GM19043 (cell line): ENCODE data around the gene RANBP9.

Experiments used
- ATAC-seq: cut with Tn5 transposase; IDR thresholded peaks from one replicate; pipeline ENCODE4 v1.9.1; 2021; ENCODE audit warnings: low read depth; ENCODE audit not compliant: unreplicated experiment

RANBP9 gene

DNA sequence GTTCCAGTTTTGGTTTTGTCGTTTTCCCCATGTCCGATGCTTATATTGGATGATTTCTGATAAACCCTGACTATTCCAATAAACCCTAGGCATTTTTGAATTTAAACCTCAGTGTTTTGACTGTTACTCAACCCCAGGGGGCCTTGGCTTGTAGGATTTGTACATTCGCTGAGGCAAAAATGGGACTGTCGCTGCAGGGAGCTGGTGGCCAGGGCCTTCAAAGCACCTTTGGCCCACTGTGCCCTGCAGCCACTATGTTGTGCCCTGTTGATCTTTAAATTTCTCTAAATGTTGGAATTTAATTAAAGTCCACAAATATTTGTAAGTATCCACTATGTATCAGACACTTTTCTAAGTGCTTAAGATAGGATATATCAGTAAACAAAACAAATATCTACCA lies 106.0 kb downstream of the RANBP9 start:
- ATAC-seq, result no peak

DNA sequence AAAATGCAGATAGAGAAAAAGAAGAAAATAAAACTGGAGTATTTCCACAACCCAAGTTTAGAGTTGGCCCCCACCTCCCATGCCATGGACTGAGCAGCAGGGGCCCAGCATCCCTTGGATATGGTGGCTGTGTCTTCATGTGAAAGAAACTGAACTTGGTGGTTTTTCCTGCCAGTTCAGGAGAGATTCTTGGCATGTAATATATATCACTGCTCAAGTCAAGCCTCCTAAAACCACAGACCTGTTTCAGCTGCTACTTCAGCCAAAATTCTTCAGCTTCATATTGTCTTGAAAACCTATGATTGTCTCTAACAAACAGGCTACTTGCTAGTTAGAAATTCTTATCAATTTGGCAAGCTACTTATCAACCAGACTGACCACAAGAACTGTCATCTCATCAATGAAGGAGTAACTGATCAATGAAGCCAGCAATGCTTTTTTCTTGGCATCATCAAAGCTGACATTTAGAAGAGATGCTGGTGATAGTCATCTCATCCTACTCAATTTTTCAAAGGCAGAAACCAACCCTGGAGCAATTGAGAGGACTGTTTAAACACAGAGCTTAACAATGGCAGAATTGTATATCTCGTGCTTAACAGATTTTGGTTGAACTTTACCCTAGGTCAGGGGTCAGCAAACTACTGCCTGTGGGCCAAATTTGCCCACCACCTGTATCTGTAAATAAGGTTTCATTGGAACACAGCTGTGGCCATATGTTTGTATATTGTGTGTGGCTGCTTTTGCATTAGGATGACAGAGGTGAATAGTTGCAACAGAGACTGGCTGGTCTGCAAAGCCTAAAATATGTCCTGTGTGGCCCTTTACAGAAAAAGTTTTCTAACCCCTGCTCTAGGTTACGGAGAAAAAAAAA lies 106.9 kb downstream of the RANBP9 start:
- no peak for ATAC-seq

DNA sequence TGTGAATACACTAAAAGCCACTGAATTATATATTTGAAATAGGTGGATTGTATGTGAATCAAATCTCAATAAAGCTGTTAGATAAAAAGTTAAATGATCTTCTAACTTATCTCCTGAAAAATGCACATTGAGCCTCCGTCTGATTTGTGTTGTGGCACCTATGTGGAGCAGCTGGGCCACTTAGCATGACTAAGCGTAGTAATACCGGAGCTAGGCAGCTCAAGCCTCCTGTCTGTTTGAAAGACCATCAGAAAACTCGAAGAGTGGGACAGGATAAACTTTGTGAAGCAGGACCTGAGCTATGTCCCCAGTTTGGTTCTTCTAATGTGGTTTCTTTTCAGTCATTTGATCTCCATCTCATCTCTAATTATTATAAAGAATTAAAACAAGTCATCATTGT lies 107.5 kb downstream of the RANBP9 start:
- no peak for ATAC-seq

DNA sequence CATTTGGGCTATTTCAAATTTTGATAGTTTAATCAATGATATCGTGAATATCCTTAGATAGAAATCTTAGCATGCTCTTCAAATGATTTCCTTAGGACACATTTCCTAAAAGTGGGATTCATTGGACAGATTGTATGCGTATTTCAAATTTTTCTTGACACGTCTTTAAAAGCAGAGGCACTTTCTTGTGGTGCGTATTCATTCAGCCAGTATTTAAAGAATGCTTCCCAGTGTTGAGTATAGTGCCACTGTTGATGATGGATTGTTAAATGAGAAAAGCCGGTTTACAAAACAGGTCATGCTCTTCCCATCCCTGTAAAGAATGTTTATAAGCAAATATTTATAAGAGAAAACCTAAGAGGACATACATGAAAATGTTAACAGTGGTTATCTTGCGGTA lies 111.6 kb downstream of the RANBP9 start:
- no peak for ATAC-seq

DNA sequence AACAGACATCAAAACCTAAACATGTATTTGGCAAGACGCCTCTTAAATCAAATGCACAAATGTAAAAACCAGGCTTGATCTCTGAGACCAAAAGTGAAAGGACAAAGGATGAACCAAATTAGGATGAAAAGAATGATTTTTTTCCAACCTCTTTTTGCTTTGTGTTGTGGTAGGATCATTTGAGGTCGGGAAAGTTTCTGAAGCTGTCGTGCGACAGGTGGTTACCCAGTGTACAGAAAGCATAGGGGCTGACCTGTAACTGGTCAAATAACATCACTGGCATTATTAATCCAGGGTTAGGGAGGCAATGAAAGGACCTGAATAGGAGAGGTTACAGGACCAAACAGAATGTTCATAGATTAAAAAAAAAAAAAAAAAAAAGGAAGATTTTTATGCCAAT lies 114.6 kb downstream of the RANBP9 start:
- ATAC-seq, result no peak

DNA sequence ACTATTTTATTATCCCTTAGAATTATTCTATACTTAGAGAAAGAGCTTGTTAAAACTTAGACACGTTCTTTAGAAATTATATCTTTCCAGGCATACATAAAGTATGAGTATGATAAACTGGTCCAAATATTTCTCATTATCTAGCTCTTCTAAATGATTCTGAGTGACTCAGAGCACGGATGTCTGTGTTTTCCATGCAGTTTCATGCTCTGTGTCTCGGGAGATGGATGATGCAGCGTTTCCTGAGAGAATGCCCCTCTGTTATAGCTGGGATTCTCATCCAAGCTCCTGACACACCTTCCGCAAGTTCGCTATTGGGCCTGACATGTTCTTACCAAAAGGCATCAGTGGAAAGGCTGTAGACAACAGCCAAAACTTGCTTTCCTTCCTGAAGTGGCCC lies 117.9 kb downstream of the RANBP9 start:
- no peak for ATAC-seq

DNA sequence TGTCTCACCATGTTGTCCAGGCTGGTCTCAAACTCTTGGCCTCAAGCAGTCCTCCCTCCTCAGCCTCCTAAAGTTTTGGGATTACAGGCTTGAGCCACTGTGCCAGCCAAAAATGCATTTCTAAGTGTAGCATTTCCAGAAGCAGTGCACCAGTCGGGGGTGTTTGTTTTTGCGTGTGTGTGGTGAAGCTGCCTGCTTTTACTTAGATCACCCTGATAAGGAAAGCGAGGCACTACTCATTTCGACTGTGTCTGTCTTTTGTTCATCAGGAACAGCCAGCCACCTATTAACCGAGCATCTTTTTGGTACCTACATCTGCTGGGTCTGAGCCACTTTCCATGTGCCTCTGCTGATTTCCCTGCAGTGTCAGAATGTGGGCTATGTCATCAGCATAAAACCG lies 118.5 kb downstream of the RANBP9 start:
- no peak for ATAC-seq

DNA sequence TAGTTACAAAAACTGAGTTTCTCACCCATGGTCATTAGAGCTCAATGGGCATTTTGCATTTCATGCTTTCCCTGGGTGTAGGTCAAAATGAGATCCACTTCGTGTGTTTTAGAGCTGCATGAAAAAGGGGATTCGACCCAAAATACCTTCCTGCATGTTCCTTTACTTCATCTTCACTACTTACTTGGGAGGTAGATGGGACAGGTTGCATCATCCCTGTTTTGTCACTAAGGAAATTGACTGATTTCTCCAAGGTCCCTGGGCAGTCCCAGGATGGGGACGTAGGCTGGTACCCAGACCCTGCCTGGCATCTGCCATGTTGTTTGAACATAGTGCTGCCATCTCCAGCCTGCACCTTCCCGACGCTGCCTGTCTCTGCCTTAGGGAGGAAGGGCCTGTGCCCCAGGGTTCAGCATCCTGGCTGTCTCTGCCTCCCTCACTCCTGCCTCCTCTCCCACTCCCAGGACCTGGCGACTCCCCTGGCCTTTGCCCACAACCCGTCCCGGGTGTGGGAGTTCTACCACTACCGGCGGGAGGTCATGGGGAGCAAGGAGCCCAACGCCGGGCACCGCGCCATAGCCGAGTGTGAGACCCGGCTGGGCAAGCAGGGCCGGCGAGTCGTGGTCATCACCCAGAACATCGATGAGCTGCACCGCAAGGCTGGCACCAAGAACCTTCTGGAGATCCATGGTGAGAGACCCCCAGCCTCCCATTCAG lies 120.3 kb downstream of the RANBP9 start:
- ATAC-seq, result no peak

DNA sequence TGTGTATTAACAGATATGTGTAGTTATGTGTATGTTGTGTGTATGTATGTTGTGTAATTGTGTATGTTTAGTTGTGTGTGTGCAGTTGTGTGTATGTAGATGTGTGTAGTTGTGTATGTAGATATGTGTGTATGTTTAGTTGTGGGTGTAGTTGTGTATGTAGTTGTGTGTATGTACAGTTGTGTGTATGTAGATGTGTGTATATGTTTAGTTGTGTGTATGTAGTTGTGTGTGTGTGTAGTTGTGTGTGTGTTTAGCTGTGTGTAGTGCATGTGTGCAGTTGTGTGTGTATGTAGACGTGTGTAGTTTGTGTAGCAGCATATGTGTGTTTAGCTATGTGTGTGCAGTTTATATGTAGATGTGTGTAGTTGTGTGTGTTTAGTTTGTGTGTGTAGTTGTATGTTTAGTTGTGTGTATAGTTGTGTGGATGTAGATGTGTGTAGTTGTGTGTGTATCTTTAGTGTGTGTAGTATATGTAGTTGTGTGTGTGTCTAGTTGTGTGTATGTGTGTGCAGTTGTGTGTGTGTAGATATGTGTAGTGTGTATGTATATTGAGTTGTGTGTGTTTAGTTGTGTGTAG lies 121.0 kb downstream of the RANBP9 start:
- ATAC-seq, result no peak

DNA sequence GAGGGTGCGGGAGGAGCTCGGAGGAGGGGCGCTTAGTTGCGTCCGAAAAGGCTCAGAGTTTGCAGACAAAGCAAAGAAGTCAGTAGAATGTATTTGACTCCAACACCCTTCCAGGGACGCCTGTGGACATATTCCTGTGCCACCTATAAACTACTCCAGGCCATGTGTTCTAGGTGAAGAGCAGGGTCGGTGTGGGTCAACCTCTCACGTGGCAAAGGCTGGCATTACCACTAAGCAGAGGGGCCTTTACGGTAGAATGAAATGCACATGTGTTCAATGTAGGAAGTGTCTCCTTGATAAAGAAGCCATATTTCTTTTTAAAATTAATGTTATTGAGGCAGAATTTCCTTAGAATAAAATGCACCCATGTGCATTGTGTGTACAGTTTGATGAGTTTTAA lies 121.8 kb downstream of the RANBP9 start:
- ATAC-seq, result no peak

DNA sequence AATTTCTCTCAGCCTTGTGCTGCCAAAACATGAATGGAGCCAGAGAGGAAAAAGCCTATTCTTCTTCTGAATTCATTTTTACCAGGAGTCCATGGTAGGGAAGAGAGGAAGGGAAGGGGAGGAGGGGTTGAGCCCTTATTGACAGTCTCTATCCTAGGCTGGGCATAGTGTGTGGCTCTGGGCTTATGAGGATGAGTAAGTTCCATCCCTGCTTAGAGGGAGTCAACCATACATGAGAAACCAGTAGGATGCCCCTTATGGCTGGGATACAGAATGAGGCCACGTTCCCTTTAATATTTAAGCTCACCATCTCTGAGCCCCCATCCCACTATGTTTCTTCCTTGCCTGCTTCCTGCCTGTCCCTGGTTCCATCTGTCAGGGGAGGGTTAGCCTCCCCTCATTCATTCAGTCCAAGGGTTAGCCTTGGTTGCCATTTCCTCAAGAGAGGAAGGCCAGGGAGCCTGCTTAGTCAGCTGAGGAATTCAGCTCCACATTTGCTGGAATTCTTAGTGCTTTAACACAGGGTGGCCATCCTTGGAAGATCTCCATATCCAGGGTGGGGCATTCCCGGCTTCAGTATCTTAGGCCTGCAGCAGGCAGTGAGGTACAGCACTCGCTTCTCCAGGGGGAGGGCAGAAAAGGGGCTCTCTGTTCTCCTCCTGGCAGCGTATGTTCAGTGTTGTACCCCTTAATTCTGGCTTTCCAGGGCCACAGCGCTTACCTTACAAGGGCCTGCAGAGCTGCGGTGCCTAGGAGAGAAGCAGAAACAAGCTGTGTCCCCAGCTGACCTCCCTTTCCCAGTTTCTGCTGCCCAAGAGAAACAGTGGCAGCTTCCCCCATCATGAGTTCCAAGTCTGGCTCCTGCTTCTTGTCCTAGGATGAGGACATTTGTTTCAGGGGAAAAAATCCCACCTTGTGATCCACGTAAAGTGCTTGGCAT lies 124.8 kb downstream of the RANBP9 start:
- ATAC-seq, result no peak

DNA sequence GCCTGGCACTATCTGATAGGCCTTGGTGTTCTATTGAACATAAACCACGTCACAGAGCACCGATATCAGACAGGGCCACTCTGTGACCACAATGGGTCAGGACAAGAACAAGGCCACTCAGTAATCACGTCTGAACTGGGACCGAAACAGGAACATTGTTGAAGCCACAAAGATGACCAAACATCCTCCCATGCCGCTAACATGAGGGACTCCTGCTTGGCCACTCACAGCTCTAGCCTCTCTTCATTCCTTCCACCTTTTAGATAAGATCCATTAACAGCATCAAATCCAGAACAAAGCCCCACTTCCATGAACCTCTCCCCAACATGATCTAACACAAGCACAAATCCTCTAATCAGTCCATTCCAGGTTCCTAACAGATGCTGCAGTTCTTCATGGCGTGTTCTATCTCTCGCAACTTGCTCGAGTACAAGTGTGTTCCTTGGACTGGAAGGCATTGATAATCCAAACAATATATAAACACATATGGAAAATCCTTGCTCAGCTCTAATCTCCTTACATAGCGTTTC lies 129.9 kb downstream of the RANBP9 start:
- ATAC-seq, result no peak

DNA sequence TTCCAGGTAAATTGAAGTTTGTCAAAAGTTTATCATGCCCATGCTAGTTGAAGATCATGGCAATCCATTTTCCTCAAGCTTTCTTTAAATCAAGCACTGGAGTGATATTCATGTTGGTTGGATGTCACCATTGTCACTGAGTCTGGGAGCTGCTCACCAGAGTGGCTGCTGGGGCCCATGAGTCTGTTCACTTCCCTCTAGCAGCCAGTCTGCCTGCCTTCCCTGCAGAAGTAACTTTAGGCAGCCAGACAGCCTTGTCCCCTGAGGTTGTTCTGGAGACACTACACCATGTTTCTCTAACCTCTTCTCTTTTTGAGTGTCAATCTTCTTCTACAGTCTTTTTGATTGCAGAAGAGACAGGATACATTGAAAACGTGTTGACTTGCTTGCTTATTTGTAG lies 131.7 kb downstream of the RANBP9 start:
- no peak for ATAC-seq

DNA sequence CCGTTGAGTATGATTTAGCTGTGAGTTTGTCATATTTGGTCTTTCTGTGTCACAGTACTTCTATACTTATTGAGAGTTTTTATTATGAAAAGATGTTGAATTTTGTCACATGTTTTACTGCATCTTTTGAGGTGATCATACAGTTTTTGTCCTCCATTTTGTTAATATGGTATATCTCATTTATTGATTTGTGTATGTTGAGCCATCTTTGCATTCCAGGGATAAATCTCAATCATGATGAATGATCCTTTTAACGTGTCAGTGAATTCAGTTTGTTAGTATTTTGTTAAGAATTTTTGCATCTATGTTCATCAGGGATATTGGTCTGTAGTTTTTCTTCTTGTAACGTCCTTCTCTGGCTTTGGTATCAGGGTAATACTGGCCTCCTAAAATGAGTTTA lies 133.7 kb downstream of the RANBP9 start:
- ATAC-seq, result no peak

DNA sequence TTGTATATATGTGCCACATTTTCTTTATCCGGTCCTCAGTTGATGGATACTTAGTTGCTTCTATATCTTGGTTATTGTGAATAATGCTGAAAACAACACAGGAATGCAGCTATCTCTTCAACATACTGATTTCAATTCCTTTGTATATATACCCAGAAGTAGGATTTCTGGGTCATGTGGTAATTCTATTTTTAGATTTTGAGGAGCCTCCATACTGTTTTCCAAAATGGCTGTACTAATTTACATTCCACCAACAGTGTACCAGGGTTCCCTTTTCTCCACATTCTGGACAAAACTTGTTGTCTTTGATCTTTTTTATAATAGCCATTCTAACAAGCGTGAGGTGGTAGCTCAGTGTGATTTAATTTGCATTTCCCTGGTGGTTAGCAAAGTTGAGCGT lies 135.6 kb downstream of the RANBP9 start:
- ATAC-seq, result no peak

DNA sequence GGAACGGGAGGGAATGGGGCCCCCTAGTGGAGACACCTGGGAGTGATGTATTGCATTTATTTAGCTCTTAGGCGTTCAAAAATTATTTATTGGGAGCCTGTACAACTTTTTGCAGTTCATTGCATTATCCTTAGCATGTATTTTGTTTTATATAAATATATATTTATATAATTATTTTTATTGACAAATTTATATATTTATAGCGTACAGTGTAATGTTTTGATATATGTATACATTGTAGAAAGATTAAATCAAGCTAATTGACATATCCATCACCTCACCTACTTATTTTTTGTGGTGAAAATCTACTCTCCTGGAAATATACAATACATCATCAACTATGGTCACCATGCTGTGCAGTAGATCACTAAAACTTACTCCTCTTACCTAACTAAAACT lies 136.3 kb downstream of the RANBP9 start:
- ATAC-seq, result no peak

DNA sequence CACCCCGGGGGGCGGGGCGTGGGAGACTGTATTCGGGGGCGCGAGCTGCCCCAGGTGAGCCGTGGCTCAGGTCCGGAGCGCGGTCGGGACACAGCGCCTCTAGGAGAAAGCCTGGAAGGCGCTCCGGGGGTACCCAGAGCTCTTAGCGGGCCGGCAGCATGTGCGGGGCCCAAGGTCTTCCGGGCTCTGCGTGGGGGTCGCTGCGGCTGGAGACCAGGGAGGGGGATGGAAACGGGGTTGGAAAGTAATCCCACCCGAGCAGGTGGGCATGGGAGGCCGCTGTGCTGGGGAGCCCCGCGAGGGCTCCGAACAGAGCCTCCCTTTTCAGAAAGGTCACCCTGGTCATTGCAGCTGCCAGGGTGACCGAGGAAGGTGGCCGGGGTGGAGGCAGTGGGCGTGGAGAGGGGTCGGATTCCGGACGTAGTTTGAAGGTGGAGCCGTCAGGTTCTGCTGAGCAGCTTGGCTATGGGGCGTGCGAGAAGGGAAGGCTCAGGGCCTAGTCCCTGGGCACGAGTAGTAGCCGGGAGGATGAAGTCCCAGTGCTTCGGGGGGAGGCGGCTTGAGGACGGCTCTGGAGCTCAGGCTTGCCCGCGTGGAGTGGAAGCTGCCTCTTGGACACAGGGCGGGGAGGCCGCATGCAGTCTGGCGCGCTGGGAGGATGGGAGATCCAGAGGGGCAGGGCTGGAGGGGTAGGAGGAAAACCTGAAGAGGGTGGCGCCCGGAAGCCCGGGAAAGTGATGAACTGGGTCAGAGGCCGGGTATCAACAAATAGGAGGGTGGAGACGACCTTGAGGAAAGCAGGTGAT lies 136.9 kb downstream of the RANBP9 start, which contains the start of gene SIRT5:
Gene SIRT5 (plus strand): TSS at position 31 of the 806 bp plus-strand sequence. CDS start 9,510 bp downstream, outside the sequence.
- ATAC-seq, result peak; percentile 46

DNA sequence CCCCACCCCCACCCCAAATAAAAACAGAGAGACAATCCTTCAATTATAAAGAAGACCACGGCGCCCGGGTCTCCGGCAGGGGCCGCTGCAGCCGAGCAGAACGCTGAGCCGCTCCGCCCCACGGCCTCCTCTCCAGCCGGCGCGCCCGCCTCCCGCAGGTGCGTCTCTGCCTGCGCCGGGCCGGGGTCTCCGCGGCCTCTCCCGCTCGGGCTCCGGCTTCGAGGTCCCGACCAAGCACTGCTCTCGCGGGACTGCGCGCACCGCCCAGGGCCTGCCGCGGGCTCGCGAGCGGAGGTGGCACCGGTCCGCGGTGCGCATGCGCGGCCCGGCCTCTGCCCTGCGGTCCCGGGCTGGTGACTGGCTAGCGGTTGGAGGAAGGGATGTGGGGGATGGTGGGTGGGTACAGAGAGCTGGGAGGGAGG lies 137.5 kb downstream of the RANBP9 start:
- ATAC-seq, result peak; percentile 75

DNA sequence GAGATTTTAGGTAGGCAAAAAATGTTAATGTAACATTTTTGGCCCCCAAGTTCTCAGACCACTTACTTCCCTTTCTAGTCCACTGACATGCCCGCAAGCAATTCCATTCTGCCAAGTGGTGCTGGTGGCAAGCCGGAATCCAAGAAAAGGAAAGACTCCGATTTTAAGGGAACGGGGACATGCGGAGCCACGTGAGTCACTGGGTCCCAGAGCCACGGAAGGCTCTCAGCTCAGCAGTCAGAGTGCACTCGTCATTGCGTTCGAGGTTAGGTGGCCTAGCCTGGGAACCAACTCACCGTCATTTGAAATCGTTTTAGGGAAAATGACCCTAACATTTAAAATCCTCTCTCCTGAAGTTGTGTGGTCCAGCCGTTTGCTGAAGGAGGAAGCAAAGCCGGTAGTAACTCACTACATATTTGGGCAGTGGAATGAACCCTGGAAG lies 137.9 kb downstream of the RANBP9 start:
- no peak for ATAC-seq
